HEK293T (cell line): ENCODE data around the gene NHEJ1.

Experiments
- ARNT ChIP-seq: fragments of 450-650 bp; IDR thresholded peaks from 2 replicates; pipeline ENCODE4 v1.6.1; 2017; ENCODE audit warnings: mild to moderate bottlenecking
- BHLHE40 ChIP-seq: fragments of 450-650 bp; IDR thresholded peaks from 2 replicates; pipeline ENCODE4 v1.6.1; 2016; ENCODE audit warnings: mild to moderate bottlenecking, moderate library complexity, borderline replicate concordance
- CTBP1 ChIP-seq: fragments of 450-650 bp; IDR thresholded peaks from 2 replicates; pipeline ENCODE4 v1.6.1; 2016; ENCODE audit warnings: borderline replicate concordance
- FOXK2 ChIP-seq: fragments of 450-650 bp; IDR thresholded peaks from 2 replicates; pipeline ENCODE4 v1.6.1; 2016; ENCODE audit warnings: mild to moderate bottlenecking
- FOXM1 ChIP-seq: fragments of 450-650 bp; IDR thresholded peaks from 2 replicates; pipeline ENCODE4 v1.6.1; 2017; ENCODE audit warnings: mild to moderate bottlenecking, borderline replicate concordance
- LEF1 ChIP-seq: fragments of 450-650 bp; IDR thresholded peaks from 2 replicates; pipeline ENCODE4 v1.6.1; 2017; ENCODE audit warnings: mild to moderate bottlenecking, borderline replicate concordance
- SP1 ChIP-seq: fragments of 450-650 bp; IDR thresholded peaks from 2 replicates; pipeline ENCODE4 v1.6.1; 2017
- SUZ12 ChIP-seq: fragments of 450-650 bp; IDR thresholded peaks from 2 replicates; pipeline ENCODE4 v1.6.1; 2016; ENCODE audit warnings: mild to moderate bottlenecking

- TF ChIP-seq SUZ12 (no peak), SP1 (no peak), LEF1 (no peak), FOXK2 (no peak), CTBP1 (no peak), FOXM1 (no peak), BHLHE40 (no peak), ARNT (no peak)
Observed at GRCh38 chr2:219127037-219127635, 33.5 kb downstream of the NHEJ1 start.
